ENCODE measurements around the gene PPHLN1. TPM values are rescaled to one million over a fixed set of nuclear protein-coding genes. Genes with fewer than 3 reads are reported as not detected.
"Not testable (repeated sequence)": the region's sequence is repeated elsewhere in the genome, so short reads cannot be mapped to it uniquely, and the experiment has no call there.

Gene PPHLN1
- total RNA-seq, 1 donor from 2014 or later: 41.8 TPM

- intact Hi-C loops (cut with DNase I): loop anchor here (10.0 kb wide), 1 partner anchor 201 kb away; no protein-coding TSS in a partner anchor
- ATAC-seq: no peak
- no peak for TF ChIP-seq CTCF (IDR thresholded peaks at IDR 0.05)
- H3K36me3 ChIP-seq: peaks cover 24% of the 10 kb centered on the region
- no peak for DNase-seq
- H3K4me1 ChIP-seq: peaks cover 8% of the 10 kb centered on the region
- no peaks in the 10 kb centered on the region for H3K27me3 ChIP-seq
- H3K4me3 ChIP-seq: no peak overlapping the region
- H3K9me3 ChIP-seq: no peaks in the 10 kb centered on the region
- H3K27ac ChIP-seq: no peak overlapping the region
Measured at GRCh38 chr12:42336286-42336685, 10.3 kb downstream of the PPHLN1 start.

GRCh38 chr12:42338280-42338679 is 12.3 kb downstream of the PPHLN1 start:
- Histone ChIP-seq H3K36me3 (peaks cover 24% of the 10 kb centered on the region), H3K4me3 (no peak overlapping the region), H3K27me3 (no peaks in the 10 kb centered on the region), H3K27ac (no peak overlapping the region), H3K9me3 (no peaks in the 10 kb centered on the region), H3K4me1 (no peaks in the 10 kb centered on the region)
- intact Hi-C loops (cut with DNase I): loop anchor here (10.0 kb wide), 1 partner anchor 203 kb away; no protein-coding TSS in a partner anchor
- no peak for ATAC-seq
- TF ChIP-seq CTCF (IDR thresholded peaks at IDR 0.05): no peak
- no peak for DNase-seq

GRCh38 chr12:42342028-42342427 is 16.1 kb downstream of the PPHLN1 start:
- no peak for DNase-seq
- intact Hi-C loops (cut with DNase I): no loop called here
- H3K4me3 ChIP-seq: no peak overlapping the region
- H3K4me1 ChIP-seq: no peaks in the 10 kb centered on the region
- no peak for ATAC-seq
- H3K36me3 ChIP-seq: peaks cover 10% of the 10 kb centered on the region
- no peak overlapping the region for H3K27ac ChIP-seq
- no peaks in the 10 kb centered on the region for H3K9me3 ChIP-seq
- no peaks in the 10 kb centered on the region for H3K27me3 ChIP-seq
- no peak for TF ChIP-seq CTCF (IDR thresholded peaks at IDR 0.05)

GRCh38 chr12:42343721-42344120 is 17.8 kb downstream of the PPHLN1 start:
- Histone ChIP-seq H3K27ac (no peak overlapping the region), H3K4me1 (no peaks in the 10 kb centered on the region), H3K36me3 (no peaks in the 10 kb centered on the region), H3K4me3 (no peak overlapping the region), H3K9me3 (no peaks in the 10 kb centered on the region), H3K27me3 (no peaks in the 10 kb centered on the region)
- ATAC-seq: no peak
- no peak for DNase-seq
- no peak for TF ChIP-seq CTCF (IDR thresholded peaks at IDR 0.05)
- intact Hi-C loops (cut with DNase I): no loop called here

- TF ChIP-seq CTCF (IDR thresholded peaks at IDR 0.05): no peak
- no peak for DNase-seq
- ATAC-seq: no peak
- no peaks in the 10 kb centered on the region for H3K9me3 ChIP-seq
- H3K4me1 ChIP-seq: no peaks in the 10 kb centered on the region
- intact Hi-C loops (cut with DNase I): no loop called here
- H3K27ac ChIP-seq: no peak overlapping the region
- H3K4me3 ChIP-seq: no peak overlapping the region
- no peaks in the 10 kb centered on the region for H3K36me3 ChIP-seq
- H3K27me3 ChIP-seq: no peaks in the 10 kb centered on the region
Measured at GRCh38 chr12:42346403-42347002, 20.5 kb downstream of the PPHLN1 start.

GRCh38 chr12:42349119-42350020 is 23.4 kb downstream of the PPHLN1 start:
- H3K36me3 ChIP-seq: peaks cover 11% of the 10 kb centered on the region
- intact Hi-C loops (cut with DNase I); H3K4me3 ChIP-seq; H3K9me3 ChIP-seq; DNase-seq; H3K4me1 ChIP-seq; H3K27ac ChIP-seq; H3K27me3 ChIP-seq: not testable (repeated sequence)
- ATAC-seq: peak; percentile 40

GRCh38 chr12:42350021-42350407 is 24.0 kb downstream of the PPHLN1 start:
- intact Hi-C loops (cut with DNase I); H3K27me3 ChIP-seq; H3K4me1 ChIP-seq; ATAC-seq; H3K4me3 ChIP-seq; H3K9me3 ChIP-seq; H3K27ac ChIP-seq; DNase-seq: not testable (repeated sequence)
- H3K36me3 ChIP-seq: peaks cover 12% of the 10 kb centered on the region
